COR-L47 (cell line): ENCODE measurements around the gene SLC22A5.
"Not testable (repeated sequence)": the region's sequence is repeated elsewhere in the genome, so short reads cannot be mapped to it uniquely, and the experiment has no call there.

Source experiments
- DNase-seq: peaks from one replicate; lab custom pipeline; 2025; lab: John Stamatoyannopoulos, UW

SLC22A5 gene

DNA sequence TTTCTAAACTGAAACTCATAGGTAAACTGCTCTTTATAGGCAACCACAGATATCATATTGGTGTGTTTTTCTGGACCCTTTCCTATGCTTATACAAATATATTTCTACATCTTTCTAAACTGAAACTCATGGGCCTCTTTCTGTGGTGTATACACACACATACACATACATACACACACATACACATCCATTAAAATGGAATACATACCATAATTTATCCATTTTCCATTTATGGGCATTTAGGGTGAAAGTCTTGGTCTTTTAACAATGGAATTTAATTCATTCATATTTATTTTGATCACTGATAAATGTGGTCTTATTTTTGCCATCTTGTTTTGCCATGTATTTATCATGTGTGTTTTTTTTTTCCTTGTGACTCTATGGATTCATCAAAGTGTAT is 44.1 kb downstream of the SLC22A5 start:
- DNase-seq = no peak

DNA sequence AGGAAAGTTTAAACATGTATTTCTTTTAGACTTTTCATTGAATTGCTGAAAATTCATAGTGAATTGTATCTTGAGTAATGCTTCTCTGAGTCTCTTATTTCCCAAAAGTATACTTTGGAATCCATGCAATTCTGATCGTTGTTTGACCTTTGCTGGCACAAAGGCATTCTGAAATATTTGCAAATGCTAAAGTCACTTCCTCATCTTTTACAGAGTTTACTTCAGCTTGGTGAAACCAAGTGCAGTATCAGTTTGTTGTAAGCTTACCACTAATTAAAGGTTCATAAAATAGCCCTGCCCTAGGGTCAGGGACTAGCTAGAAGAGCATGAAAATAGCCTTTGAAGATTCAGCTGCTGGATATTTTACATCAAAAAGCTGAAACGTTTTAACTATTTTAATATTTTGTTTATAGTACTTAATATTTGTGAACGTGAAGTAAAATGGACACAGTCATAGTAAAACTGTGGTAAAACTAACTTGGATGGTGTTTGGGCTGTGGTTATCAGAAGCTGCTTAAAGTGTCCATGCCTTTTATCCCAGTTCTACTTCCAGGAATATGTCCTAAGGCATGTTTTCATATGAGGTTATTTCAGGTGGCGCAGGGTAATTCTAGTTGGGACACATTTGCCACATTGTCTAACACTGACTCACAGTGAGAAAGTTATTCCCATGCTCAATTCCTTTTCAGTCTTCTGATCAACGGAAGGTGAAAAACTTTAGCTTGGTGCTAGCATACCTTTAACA is 45.3 kb downstream of the SLC22A5 start:
- DNase-seq = no peak

DNA sequence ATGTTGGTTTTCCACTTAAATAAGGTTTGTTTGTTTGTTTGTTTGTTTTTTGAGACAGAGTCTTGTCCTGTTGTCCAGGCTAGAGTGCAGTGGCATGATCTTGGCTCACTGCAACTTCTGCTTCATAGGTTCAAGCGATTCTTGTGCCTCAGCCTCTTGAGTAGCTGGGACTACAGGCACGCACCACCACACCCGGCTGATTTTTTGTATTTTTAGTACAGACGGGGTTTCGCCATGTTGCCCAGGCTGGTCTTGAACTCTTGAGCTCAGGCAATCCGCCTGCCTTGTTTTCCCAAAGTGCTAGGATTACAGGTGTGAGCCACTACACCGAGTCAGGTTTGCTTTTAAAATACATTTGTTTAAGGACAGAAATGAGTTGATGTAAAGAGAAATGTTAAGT is 46.0 kb downstream of the SLC22A5 start:
- not testable (repeated sequence) for DNase-seq

DNA sequence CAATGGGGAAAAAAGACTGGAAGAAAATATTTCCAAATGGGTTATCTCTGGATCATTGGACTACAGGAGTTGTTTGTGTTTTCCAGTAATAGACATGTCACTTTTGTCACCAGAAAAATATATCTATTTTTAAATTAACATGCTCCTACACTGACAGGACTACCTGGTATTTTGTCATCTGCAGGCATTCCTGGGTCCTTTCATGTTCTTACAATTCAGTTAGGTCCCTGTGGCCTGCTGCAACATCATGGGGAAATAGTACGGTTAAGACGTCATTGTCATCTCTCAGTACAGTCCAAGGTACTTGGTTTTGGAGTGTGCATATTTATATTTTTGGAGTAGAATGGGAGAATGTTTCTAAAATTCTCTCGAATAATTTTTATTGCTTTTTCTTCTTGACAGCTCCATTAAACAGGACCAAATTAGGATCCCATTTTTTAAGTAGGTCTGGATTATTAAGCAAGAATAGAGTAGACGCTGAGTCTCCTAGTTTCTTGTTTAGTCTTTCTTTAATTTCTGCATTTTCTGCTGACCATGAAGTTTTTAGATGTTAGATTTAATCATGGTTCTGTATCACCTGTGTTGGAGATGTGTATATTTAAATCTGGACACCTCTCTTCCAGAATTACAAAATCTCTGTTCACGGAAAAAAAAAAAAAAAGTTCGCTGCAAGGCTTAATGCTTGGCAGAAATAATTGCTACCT is 46.9 kb downstream of the SLC22A5 start:
- DNase-seq = no peak

DNA sequence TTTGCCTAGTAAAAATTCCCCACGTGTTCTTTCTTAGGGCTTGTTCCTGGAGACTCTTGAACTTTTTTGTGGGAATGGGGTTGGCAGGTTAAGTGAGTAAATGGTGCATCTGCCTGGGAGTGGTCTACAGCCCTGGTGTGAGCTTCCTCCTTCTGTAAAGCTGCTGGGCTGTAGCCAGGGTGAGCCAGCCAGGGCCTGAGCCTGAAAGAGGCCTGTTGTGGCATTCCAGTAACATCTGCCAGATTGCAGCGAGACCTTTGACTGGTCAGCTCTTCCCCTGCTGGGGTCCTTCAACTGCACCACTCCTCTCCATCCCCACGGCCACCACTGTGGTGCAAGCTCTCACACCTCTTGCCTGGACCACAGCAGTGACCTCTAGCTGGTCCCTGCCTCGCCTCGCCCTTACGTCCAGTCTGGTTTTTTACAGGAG is 47.5 kb downstream of the SLC22A5 start:
- no peak for DNase-seq

DNA sequence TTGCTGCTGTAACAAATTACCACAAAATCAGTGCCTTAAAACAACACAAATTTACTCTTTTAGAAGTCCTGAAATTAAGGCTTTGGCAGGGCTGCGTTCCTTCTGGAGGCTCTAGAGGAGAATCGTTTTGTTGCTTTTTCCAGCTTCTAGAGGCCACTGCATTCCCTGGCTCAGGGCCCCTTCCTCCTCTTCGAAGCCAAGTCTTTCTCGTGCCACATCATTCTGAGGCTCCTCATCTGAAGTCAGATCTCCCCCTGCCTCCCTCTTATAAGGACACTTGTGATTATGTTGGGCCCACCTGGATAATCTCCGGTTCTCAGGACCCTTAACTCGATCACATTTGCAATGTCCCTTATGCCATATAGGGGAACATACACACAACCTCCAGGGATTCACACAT is 48.0 kb downstream of the SLC22A5 start:
- DNase-seq = no peak

DNA sequence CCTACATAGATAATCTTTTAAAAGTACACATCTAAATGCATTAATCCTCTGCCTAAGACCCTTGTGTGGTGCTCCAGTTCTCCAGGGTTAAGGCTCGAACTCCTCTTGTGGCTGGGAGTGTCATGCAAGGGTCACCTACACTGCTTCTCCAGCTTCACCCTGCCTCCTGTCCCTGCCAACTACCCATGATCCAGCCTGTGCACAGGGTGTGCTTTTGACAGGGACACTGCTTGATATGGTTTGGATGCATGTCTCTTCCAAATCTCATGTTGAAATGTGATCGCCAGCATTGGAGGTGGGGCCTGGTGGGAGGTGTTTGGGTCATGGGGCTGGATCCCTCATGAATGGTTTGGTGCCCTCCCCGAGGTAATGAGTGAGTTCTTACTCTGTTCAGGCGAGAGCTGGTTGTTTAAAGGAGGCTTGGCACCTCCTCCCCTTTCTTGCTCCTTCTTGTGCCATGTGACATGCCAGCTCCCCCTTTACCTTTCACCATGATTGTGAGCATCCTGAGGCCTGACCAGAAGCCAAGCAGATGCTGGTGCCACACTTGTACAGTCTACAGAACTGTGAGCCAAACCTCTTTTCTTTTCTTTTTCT is 48.5 kb downstream of the SLC22A5 start:
- DNase-seq = no peak

DNA sequence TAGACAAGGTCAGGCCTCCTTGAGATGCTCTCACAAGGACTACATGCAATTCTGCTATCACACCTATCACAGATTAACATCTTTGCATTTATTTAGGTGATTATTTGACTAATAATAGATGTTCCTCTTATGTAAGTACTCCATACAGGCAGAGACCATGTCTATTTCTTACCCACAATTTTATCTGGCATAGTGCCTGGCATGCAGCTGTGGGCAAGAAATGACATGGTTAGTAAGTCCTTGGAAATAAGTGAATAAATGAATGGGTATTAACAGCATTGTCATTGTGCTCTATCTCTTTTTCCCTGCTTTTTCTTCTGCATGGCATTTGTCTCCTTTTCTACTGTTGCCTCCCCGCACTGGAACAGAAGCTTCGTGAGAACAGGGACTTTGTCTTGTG is 49.4 kb downstream of the SLC22A5 start:
- DNase-seq = no peak

DNA sequence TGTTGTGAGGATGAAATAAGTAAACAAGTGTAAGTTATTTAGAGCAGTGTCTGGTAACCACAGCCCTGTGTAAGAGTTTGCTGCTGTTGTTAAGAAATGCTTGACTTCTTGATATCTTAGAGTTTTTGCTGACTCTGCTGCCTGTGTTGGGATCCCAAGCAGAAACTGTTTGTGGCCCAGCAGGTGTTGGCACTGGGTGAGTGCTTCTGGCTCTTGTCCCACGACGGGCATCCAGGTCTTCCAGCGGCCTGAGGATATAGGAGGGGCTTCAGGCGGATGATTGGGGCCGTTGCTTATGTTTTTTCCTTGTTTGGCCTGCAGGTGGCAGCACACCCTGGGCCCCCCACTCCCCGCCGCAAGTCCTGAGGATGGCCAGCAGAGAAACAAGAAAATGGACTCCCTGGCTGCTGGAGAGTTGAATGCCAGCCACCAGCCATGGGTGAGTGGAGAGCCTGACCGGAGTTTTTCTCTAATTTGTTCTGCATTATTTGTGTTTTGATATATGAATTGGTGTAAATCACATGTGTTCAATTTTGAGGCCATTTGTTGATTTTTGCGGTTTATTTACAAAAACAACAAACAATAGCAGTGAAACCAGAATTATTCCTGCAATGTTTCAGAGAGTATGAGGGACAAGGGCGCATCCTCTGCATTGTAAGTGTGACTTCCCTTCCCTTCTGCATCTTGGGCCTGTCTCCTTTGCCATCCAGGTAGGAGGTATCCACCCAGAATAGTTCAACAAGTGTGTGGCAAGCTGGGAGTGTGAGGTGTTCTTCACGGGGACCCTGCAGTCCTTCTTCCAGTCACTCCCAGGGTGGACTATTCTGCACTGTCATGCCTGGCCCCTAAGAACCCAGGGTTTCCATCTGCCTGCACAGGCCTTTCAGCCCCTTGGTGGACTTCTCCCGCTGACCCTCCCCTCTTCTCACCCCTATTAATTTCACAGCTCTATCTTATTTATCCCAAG is 50.3 kb downstream of the SLC22A5 start:
- peak; percentile 36 for DNase-seq

DNA sequence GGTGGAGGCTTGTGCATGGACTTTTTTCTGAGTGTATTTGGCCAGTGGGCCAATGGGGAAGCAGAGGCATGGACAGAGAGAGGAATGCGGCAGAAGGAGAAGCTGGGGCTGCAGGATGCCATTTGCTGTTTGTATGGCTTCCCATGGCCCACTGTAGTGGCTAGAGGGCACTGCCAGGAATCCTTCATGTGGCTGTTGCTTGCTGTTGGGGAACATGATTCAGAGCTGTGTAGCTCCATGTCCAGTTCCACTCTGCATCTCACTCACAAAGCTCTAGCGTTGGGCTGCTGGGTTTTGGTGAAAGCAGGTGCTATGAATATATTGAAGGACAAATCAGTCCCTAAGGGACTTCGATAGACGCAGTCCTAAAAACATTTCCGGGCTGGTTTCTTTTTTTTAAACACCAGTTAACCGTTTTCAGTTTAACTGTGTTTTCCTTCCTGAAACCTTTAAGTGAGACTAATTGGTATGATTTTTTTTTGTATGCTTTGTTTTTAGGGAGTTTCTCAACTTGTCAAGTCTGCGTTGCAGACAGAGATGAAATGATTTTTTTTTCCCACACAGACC is 51.3 kb downstream of the SLC22A5 start:
- DNase-seq = no peak

DNA sequence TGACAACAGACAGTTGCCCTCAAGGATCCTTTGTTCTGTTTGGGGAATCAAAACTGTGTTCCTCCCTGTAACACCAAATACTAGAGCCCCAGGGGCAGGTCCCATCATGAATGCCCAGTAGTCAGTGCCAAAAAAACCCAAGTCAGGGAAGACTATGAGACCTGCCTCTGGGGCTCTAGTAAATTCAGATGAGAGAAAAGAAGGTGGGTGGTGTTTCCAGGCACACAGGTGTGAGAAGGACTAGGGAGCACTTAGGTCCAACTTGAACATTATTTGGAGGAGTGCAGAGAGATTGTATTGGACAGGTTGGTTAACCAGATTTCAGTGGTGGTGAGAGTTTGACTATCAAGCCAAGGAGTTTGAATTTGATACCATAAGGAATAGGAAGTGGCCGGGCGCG is 52.0 kb downstream of the SLC22A5 start:
- no peak for DNase-seq

DNA sequence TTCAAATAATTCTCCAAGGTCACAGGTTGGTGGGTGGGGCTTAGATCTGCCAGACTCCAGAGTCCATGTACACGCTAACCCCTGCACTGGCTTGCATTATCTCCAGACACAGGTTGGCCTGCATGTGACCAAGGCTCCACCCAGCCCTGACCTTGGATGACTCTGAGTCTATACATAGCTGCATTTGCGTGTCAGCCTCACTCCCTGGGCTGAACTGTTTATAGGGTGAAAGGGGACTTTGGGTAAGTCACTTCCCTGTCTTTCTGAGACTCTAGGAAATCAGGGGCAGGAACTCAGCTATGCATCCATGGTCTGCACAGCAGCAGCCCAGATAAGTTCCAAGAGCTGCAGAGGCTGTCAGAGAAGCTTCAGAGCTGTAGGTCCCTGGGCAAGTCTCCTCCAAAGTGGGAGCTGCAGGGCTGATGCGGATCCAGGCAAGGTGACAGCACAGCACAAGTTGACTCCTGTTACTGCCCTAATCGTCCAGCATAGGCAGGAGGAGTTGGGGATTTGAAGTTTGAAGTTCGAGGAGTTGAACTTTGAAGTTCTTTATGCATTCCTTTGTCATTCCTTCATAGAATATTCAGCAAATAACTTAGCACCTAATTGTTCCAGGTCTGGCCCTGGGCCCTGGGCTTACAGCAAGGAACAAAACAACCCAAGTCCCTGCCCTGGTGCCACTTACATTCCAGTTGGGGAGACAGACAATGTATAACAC is 53.4 kb downstream of the SLC22A5 start:
- DNase-seq = no peak

DNA sequence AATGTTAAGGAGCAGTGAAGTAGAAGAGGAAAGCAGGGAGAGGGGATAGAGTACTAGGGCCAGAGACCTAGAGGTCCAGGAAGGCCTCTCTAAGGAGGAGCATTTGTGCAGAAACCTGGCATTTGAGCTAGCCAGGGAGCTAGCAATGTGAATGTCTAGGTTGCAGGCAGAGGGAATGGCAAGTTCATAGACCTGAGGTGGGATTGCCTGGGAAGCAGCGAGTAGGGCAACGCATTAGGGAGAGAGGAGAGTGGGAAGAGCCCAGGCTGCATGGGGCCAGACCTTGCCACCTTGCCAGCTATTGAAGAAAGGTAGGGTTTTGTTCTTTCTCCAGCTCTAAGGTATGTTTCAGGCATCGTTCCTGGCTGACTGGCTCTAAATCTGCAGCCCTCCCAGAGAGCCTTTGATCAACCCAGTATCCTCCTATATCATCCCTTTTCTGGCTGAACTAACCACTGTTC is 54.0 kb downstream of the SLC22A5 start:
- DNase-seq = no peak

DNA sequence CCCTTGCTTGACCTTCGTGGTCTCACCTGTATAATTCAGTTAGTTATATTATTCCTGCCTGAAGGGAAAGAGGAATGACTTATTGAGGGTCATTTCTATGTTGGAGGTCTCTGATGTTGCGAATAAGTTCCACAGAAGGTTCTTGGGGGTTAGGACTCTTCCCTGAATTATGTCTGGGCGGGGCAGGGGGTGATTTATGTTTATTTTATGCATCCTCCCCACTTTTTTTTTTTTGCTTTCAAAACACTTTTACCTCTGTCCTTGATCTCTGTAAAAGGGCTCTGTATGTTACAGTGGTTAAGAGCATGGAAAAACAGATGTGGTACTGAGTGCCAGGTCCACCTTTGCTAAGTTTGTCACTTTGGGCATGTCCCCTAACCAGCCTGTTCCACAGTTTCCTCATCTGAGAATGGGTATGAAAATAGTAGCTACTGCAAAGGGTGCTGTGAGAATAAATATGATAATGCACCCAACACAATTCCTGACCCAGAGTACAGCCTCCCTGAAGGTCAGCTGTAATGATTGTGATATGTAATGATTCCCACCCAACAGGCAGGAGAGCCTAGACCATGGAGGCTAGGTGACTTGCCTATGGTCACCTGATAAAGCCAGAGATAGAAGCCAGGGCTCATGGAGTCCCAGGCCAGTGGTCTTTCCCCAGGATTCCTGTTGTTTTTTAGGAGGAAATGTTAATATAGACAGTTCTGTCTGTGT is 54.8 kb downstream of the SLC22A5 start:
- no peak for DNase-seq

DNA sequence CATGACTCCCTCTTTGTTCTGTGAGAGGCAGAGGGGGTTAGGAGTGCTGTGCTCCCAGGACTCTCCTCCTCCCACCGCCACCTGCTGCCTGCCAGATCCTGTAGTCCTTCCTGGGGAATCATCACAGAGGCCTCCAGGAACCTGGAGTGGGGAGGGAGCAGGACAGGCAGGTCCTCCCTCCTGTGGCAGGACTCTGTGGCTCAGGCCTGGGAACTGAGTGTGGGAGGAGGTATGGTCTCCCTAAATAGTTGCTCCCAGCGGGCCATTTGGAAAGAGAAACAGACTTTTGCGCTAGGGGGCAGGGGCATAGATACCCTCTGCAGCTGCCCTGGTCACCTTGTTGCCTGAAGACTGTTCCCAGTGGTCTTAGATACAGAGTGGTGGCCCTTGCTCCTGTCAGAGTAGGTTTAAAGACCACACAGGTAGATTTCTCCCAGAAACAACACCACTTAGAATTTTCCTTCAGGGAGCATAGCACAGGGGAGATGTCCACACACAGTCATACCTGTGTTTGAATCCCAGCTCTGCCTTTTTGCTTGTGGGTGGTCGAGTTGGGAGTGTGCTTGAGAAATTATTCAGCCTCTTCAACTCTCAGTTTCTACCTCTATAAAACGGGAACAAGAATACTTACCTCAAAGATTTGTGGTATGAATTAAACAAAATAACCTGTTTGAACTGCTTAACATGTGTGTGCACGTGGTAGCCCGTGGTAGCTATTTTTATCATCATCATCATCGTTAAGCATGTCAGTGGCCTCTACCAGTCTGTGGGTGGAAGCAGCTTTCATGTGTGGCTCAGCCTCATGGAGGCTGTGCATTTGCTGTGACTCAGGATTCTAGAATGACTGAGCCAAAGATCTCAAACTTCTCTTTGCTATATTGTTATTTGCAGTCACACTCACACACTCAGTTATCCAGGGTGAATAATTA is 55.8 kb downstream of the SLC22A5 start:
- DNase-seq = no peak

DNA sequence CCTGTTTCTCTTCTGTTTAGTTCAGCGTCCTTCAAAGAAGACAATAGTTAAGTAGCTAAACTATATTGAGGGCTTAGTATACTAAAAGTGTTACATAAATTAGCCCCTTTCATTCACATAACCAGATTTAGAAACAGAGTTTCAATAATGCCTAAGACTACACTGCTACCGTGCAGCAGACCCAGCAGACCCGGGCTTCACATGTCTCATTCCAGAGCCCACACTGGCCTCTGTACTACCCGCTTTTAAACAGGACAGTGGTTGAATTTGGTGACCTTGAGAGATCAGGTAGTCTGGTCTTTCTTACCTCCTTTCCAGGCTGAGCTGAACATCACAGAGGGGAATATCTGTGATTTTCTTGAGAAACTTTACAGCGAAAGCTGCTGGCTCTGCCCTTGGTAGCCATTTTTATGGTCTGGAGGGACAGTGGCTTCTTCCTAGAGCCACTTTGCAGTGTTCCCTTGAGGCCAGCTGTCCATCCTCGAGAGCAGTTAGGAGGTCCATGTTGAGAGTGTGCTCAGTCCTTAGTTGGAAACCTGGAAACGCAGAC is 56.5 kb downstream of the SLC22A5 start:
- DNase-seq = no peak

DNA sequence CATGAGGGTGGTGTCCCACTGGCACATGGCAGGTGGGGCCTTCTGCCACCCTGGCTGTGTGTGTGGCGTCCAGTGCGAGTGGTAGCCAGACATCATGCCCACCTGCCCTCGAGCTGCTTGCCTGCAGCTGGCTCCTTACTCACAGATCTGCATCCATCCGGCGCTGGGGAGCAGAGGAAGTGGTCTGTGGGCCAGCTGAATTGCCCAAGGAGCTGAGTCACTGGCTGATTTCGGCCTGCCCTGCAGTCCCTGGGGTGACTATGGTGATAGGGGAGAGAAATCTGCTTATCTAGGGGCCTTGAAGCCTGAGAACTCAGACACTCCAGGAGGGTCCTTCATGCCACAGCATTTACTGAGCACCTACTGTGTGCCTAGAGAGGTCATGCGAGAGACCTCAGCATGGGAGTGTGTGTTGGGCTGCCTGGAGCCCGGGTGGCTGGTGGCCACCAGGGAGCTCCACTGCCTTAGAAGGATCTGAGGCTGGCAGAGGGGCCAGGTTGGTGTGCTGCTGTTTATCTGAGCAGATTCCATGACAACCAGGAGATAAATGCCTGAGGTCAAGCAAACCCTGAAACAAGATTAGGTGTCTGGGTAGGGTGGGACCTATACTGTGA is 57.1 kb downstream of the SLC22A5 start:
- DNase-seq = no peak
